Activated T-cell treated with anti-CD3 and anti-CD28 coated beads, Interleukin-2, amount 50 U/mL, for 24 hours (primary cell): ENCODE results near the gene TUBA1B.

Source experiments
- DNase-seq: peaks from one replicate; pipeline ENCODE4 v3.0.0-alpha.2; 2020
- H3K27ac Mint-ChIP-seq: 2 replicates; pipeline ENCODE4 v1.8.0; 2020; ENCODE audit warnings: mild to moderate bottlenecking, mixed read lengths
- H3K27me3 Mint-ChIP-seq: 2 replicates; pipeline ENCODE4 v1.8.0; 2020; ENCODE audit warnings: mixed read lengths
- H3K36me3 Mint-ChIP-seq: 2 replicates; pipeline ENCODE4 v1.8.0; 2020; ENCODE audit warnings: low read depth, mixed read lengths
- H3K4me1 Mint-ChIP-seq: 2 replicates; pipeline ENCODE4 v1.8.0; 2020; ENCODE audit warnings: low read depth, mixed read lengths
- H3K4me3 Mint-ChIP-seq: 2 replicates; pipeline ENCODE4 v1.8.0; 2020; ENCODE audit warnings: mild to moderate bottlenecking, moderate library complexity, mixed read lengths
- H3K9me3 Mint-ChIP-seq: 2 replicates; pipeline ENCODE4 v1.8.0; 2020; ENCODE audit warnings: mixed read lengths

TUBA1B gene

GRCh38 chr12:49105504-49106084 lies 25.6 kb downstream of the TUBA1B start:
- Mint-ChIP-seq H3K27ac (no peak overlapping the region), H3K4me1 (peaks cover 29% of the 10 kb centered on the region), H3K9me3 (no peaks in the 10 kb centered on the region), H3K4me3 (no peak overlapping the region), H3K36me3 (peaks cover 58% of the 10 kb centered on the region), H3K27me3 (no peaks in the 10 kb centered on the region)
- no peak for DNase-seq

GRCh38 chr12:49104822-49105221 lies 26.4 kb downstream of the TUBA1B start:
- no peak overlapping the region for H3K27ac Mint-ChIP-seq
- peaks cover 59% of the 10 kb centered on the region for H3K36me3 Mint-ChIP-seq
- no peak overlapping the region for H3K4me3 Mint-ChIP-seq
- H3K4me1 Mint-ChIP-seq, result peaks cover 25% of the 10 kb centered on the region
- H3K9me3 Mint-ChIP-seq, result no peaks in the 10 kb centered on the region
- no peak for DNase-seq
- no peaks in the 10 kb centered on the region for H3K27me3 Mint-ChIP-seq

DNA sequence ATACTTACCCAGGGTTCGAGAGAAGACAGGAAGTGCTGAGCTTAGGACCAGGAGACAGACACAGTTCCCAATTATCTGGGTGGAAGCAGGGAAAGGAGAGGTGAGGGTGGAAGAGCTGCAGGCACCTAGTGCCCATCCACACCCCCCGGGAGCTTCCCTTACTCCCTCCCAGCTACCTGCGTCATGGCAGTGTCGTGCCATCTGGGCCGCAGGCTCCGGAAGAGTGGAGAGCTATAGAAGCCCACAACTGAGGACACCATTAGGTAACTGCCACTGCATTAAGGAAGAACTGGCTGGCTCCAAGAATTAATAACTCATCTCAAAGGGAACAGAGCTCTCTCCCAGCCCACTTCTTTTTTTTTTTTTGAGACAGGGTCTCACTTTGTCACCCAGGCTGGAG lies 30.8 kb downstream of the TUBA1B start:
- H3K27ac Mint-ChIP-seq, result no peak overlapping the region
- H3K4me3 Mint-ChIP-seq, result no peak overlapping the region
- no peaks in the 10 kb centered on the region for H3K4me1 Mint-ChIP-seq
- no peaks in the 10 kb centered on the region for H3K9me3 Mint-ChIP-seq
- peaks cover 3% of the 10 kb centered on the region for H3K27me3 Mint-ChIP-seq
- DNase-seq, result no peak
- peaks cover 71% of the 10 kb centered on the region for H3K36me3 Mint-ChIP-seq

DNA sequence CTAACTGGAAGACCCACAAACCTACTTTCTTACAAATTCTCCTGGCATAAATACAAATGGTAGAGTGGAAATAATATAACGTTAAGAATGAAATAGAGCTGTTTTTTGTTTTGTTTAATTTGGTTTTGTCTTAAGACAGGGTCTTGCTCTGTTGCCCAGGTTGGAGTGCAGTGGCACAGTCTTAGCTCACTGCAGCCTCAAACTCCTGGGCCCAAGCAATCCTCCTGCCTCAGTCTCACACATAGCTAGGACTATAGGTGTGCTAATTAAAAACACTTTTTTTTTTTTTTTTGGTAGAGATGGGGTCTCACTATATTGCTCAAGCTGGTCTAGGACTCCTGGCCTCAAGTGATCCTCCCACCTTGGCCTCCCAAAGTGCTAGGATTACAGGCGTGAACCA lies 32.5 kb downstream of the TUBA1B start:
- no peak overlapping the region for H3K27ac Mint-ChIP-seq
- peaks cover 5% of the 10 kb centered on the region for H3K4me1 Mint-ChIP-seq
- peaks cover 19% of the 10 kb centered on the region for H3K27me3 Mint-ChIP-seq
- no peaks in the 10 kb centered on the region for H3K9me3 Mint-ChIP-seq
- H3K36me3 Mint-ChIP-seq, result peaks cover 60% of the 10 kb centered on the region
- no peak overlapping the region for H3K4me3 Mint-ChIP-seq
- DNase-seq, result no peak

DNA sequence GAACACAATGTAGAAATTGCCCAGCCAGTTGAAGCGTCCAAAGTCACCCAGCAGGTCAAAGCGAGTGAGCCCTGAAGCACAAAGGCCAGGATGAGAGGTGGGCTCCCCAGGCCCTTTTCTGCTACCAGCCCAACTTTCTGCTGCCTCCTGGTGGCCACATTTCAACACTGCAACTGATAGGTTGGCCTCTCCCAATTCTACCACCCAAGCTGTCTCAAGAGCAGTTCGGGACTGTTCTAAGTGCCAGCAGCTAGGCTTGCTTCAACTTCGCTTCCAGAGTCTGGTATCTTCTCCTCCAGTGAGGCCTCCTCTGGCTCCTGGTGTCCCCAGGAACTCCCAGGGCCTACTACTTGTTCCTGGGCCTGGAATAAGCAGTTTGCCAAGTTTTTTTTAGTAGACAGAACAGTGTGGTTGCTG lies 33.2 kb downstream of the TUBA1B start:
- no peaks in the 10 kb centered on the region for H3K9me3 Mint-ChIP-seq
- peaks cover 54% of the 10 kb centered on the region for H3K36me3 Mint-ChIP-seq
- H3K4me1 Mint-ChIP-seq, result peaks cover 8% of the 10 kb centered on the region
- H3K27ac Mint-ChIP-seq, result no peak overlapping the region
- peak; percentile 71 for DNase-seq
- H3K27me3 Mint-ChIP-seq, result peaks cover 25% of the 10 kb centered on the region
- H3K4me3 Mint-ChIP-seq, result no peak overlapping the region

- Mint-ChIP-seq H3K27ac (no peak overlapping the region), H3K36me3 (peaks cover 48% of the 10 kb centered on the region)
Measured at GRCh38 chr12:49097381-49097780, 33.8 kb downstream of the TUBA1B start.

GRCh38 chr12:49094975-49095365 lies 36.2 kb downstream of the TUBA1B start:
- no peak for DNase-seq
- Mint-ChIP-seq H3K27ac (no peak overlapping the region), H3K4me3 (no peak overlapping the region), H3K27me3 (peaks cover 53% of the 10 kb centered on the region), H3K36me3 (peaks cover 25% of the 10 kb centered on the region), H3K9me3 (no peaks in the 10 kb centered on the region), H3K4me1 (peaks cover 32% of the 10 kb centered on the region)

More at GRCh38 chr12:49097381-49097780, 33.8 kb downstream of the TUBA1B start:
- Mint-ChIP-seq H3K4me3 (no peak overlapping the region), H3K4me1 (peaks cover 11% of the 10 kb centered on the region), H3K9me3 (no peaks in the 10 kb centered on the region), H3K27me3 (peaks cover 30% of the 10 kb centered on the region)
- DNase-seq, result no peak

GRCh38 chr12:49094160-49094974 lies 36.8 kb downstream of the TUBA1B start, which contains the start of gene DHH:
Gene DHH (minus strand): TSS chr12:49094801. CDS start chr12:49094512, 289 bp downstream.
- Mint-ChIP-seq H3K27ac (no peak within 1 kb of the TSS), H3K4me3 (no peak within 1 kb of the TSS), H3K4me1 (peaks cover 36% of the 10 kb centered on the region), H3K27me3 (peaks cover 58% of the 10 kb centered on the region), H3K36me3 (peaks cover 21% of the 10 kb centered on the region), H3K9me3 (no peaks in the 10 kb centered on the region)
- DNase-seq, result peak; percentile 36

- Mint-ChIP-seq H3K4me3 (no peak overlapping the region), H3K27ac (no peak overlapping the region), H3K27me3 (peaks cover 63% of the 10 kb centered on the region), H3K4me1 (peaks cover 36% of the 10 kb centered on the region), H3K36me3 (peaks cover 19% of the 10 kb centered on the region), H3K9me3 (no peaks in the 10 kb centered on the region)
- DNase-seq, result no peak
Measured at GRCh38 chr12:49093792-49094159, 37.4 kb downstream of the TUBA1B start.

- H3K9me3 Mint-ChIP-seq, result no peaks in the 10 kb centered on the region
- H3K27ac Mint-ChIP-seq, result no peak overlapping the region
- H3K36me3 Mint-ChIP-seq, result peaks cover 12% of the 10 kb centered on the region
- no peak overlapping the region for H3K4me3 Mint-ChIP-seq
- peaks cover 45% of the 10 kb centered on the region for H3K4me1 Mint-ChIP-seq
- DNase-seq, result no peak
- peaks cover 72% of the 10 kb centered on the region for H3K27me3 Mint-ChIP-seq
Measured at GRCh38 chr12:49092816-49093406, 38.3 kb downstream of the TUBA1B start.

GRCh38 chr12:49092086-49092815 lies 38.9 kb downstream of the TUBA1B start:
- Mint-ChIP-seq H3K36me3 (peaks cover 8% of the 10 kb centered on the region), H3K27ac (no peak overlapping the region), H3K9me3 (no peaks in the 10 kb centered on the region), H3K4me3 (peak overlapping the region; percentile 43), H3K27me3 (peaks cover 73% of the 10 kb centered on the region), H3K4me1 (peaks cover 51% of the 10 kb centered on the region)
- peak; percentile 75 for DNase-seq

DNA sequence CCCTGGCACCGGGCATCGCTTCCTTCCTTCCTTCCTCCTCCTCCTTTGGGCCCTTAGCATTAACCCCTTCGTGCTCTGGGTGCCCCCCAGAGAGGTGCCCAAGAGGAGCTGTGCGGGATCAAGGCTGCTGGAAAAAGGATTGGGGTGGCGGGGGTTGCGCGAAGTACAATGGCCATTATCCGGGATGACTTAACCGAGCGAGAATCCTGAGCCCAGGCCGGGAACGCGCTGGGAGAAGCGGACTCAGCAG lies 39.4 kb downstream of the TUBA1B start:
- Mint-ChIP-seq H3K9me3 (no peaks in the 10 kb centered on the region), H3K27me3 (peaks cover 73% of the 10 kb centered on the region), H3K4me3 (peak overlapping the region; percentile 43), H3K4me1 (peaks cover 51% of the 10 kb centered on the region), H3K36me3 (peaks cover 3% of the 10 kb centered on the region), H3K27ac (no peak overlapping the region)
- DNase-seq, result no peak

DNA sequence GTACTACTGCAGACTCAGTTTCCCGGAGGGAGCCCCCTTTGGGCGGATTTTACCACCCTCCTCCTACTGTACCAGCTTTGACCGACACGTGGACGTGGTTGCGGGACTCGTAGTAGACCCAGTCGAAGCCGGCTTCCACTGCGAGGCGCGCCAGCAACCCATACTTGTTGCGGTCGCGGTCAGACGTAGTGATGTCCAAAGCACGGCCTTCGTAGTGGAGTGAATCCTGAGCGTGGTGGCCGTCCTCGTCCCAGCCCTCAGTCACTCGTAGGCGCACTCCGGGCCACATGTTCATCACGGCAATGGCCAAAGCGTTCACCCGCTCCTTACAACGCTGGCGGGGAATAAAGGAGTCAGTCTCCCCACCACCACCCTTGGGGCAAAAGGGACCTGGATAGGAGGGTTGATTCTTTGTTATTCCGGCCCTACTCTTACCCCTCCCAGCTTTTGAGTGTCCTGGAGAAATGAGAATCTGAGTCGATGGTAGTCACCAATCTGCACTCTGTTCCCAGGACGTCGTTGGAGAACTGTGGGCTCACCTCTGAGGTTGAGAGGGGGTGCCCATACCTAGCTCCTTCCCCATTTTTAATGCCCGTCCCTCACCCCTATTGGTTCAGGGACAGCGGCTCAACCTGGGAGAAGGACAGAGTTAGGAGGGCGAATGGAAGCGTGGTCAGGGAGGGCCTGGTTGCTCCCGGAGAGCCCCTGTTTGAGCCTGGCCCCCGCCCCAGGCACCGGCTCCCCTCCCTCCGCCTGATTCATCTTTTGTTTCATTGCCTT lies 39.9 kb downstream of the TUBA1B start:
- peak; percentile 45 for DNase-seq
- H3K9me3 Mint-ChIP-seq, result no peaks in the 10 kb centered on the region
- peaks cover 51% of the 10 kb centered on the region for H3K4me1 Mint-ChIP-seq
- no peak overlapping the region for H3K27ac Mint-ChIP-seq
- peaks cover 73% of the 10 kb centered on the region for H3K27me3 Mint-ChIP-seq
- no peaks in the 10 kb centered on the region for H3K36me3 Mint-ChIP-seq
- no peak overlapping the region for H3K4me3 Mint-ChIP-seq
